OCI-LY1 (cell line): ENCODE measurements around the gene FASN.
A peak's percentile ranks its signal among the peaks of the same experiment; 100 is the strongest.

Source experiments
- H2AFZ ChIP-seq: fragments of 200-600 bp; sonication (generic), shearing (Covaris generic); 2 replicates; pipeline ENCODE4 v1.6.0; 2014; ENCODE audit warnings: antibody characterized with exemption, mild to moderate bottlenecking, low read length
- H3F3A ChIP-seq: fragments of 200-600 bp; sonication (generic), shearing (Covaris generic); 2 replicates; pipeline ENCODE4 v1.6.0; 2014; ENCODE audit warnings: mild to moderate bottlenecking, antibody characterized with exemption, low read length, moderate library complexity; ENCODE audit not compliant: insufficient read depth
- H3K27ac ChIP-seq: fragments of 200-600 bp; sonication (generic); 2 replicates; pipeline ENCODE4 v1.5.1; 2014; ENCODE audit warnings: low read length, mixed run types, mild to moderate bottlenecking, low read depth; ENCODE audit not compliant: poor library complexity, severe bottlenecking
- H3K27me3 ChIP-seq: fragments of 200-600 bp; sonication (generic); 2 replicates; pipeline ENCODE4 v1.6.0; 2014; ENCODE audit warnings: antibody characterized with exemption, mild to moderate bottlenecking, low read length, moderate library complexity; ENCODE audit not compliant: insufficient read depth
- H3K36me3 ChIP-seq: fragments of 200-600 bp; sonication (generic); 2 replicates; pipeline ENCODE4 v1.6.1; 2014; ENCODE audit warnings: mild to moderate bottlenecking, antibody characterized with exemption, low read length, moderate library complexity, mixed read lengths; ENCODE audit not compliant: insufficient read depth
- H3K4me1 ChIP-seq: fragments of 200-600 bp; sonication (generic); 2 replicates; pipeline ENCODE4 v1.5.1; 2014; ENCODE audit warnings: mild to moderate bottlenecking, low read length, moderate library complexity; ENCODE audit not compliant: insufficient read depth, severe bottlenecking
- H3K4me2 ChIP-seq: fragments of 200-600 bp; sonication (generic), shearing (Covaris generic); 2 replicates; pipeline ENCODE4 v1.6.1; 2014; ENCODE audit warnings: low read length
- H3K4me3 ChIP-seq: fragments of 200-600 bp; sonication (generic); 2 replicates; pipeline ENCODE4 v1.5.1; 2014; ENCODE audit warnings: low read length, low read depth, mild to moderate bottlenecking, mixed read lengths; ENCODE audit not compliant: poor library complexity, severe bottlenecking
- H3K79me2 ChIP-seq: fragments of 200-600 bp; shearing (Covaris generic); 2 replicates; pipeline ENCODE4 v1.6.1; 2016; ENCODE audit warnings: mixed run types, low read length, mixed read lengths; ENCODE audit not compliant: insufficient read depth
- H3K9ac ChIP-seq: fragments of 200-600 bp; sonication (generic), shearing (Covaris generic); 2 replicates; pipeline ENCODE4 v1.6.1; 2014; ENCODE audit warnings: mild to moderate bottlenecking, low read length, mixed read lengths
- H3K9me2 ChIP-seq: fragments of 200-600 bp; sonication (generic), shearing (Covaris generic); 2 replicates; pipeline ENCODE4 v1.6.1; 2014; ENCODE audit warnings: low read depth, mild to moderate bottlenecking, low read length, mixed read lengths
- H3K9me3 ChIP-seq: fragments of 200-600 bp; shearing (Covaris generic); 2 replicates; pipeline ENCODE4 v1.6.1; 2014; ENCODE audit warnings: low read length, mixed read lengths
- H4K20me1 ChIP-seq: fragments of 200-600 bp; sonication (generic), shearing (Covaris generic); 2 replicates; pipeline ENCODE4 v1.6.0; 2016; ENCODE audit warnings: mild to moderate bottlenecking, low read length; ENCODE audit not compliant: insufficient read depth
- CTCF ChIP-seq: fragments of 200-600 bp; sonication (generic), shearing (Covaris generic); IDR thresholded peaks from 2 replicates; pipeline ENCODE4 v1.5.1; 2017; ENCODE audit warnings: mild to moderate bottlenecking, antibody characterized with exemption, low read length, moderate library complexity, mixed read lengths
- EZH2 ChIP-seq: fragments of 200-600 bp; sonication (generic), shearing (Covaris generic); IDR thresholded peaks from 2 replicates; pipeline ENCODE4 v1.8.0; 2017; ENCODE audit warnings: borderline replicate concordance, mixed run types, mild to moderate bottlenecking, antibody characterized with exemption, low read length, moderate library complexity, mixed read lengths

The FASN gene

DNA sequence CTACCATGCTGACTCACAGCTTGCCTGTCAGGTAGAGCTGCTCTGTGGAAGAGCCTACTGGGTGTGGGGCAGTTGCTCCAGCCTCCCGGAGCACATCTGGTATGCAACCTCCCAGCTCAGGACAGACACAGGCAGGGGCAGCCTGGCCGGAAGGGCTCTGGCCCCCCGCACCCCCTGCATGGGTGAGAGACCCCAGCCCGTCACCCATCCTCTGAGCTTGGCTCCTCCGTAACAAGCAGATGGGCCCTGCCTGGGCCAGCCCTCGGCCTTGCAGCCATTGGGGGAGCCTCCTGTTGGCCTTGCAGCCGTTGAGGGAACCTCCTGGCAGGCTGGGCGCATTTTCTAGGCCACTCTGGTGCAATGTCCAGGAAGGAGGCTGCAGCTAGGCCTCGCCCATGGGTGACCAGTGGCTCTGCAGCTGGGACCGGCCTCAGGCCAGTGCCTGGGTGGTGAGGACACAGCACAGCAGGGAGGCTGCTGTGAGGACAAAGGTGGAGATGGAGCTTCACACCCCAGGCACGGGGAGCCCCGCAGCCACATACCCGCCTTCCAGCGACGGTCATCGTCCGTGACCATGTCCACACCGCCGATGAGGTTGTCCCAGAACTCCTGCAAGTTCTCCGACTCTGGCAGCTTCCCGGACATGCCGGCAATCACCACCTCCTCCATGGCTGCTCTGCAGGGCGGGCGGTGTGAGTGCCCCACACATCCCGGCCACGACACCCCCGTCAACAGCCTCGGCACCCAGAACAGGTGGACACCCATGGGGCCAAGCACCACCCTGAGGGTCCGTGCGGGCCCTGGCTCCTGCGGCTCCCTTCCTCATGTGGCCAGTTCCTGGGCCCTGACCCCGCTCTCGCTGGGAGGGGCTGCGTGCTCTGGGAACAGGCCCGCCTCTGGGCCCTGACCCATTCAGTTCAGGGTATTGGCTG, 2.0 kb downstream of the FASN start:
- H4K20me1 ChIP-seq, result no peaks in the 10 kb centered on the region
- H3K36me3 ChIP-seq, result peaks cover 52% of the 10 kb centered on the region
- H3K9ac ChIP-seq, result peak overlapping the region; percentile 100; the same call in 1 of the 2 replicates
- no peak for TF ChIP-seq CTCF
- TF ChIP-seq EZH2, result no peak
- H3F3A ChIP-seq, result no peaks in the 10 kb centered on the region
- H3K27me3 ChIP-seq, result no peaks in the 10 kb centered on the region
- peak overlapping the region; percentile 97 for H3K4me3 ChIP-seq
- peak overlapping the region; percentile 73 for H3K4me2 ChIP-seq
- H2AFZ ChIP-seq, result no peak overlapping the region
- H3K79me2 ChIP-seq, result peaks cover 19% of the 10 kb centered on the region
- no peak overlapping the region for H3K27ac ChIP-seq
- no peaks in the 10 kb centered on the region for H3K9me2 ChIP-seq
- no peaks in the 10 kb centered on the region for H3K9me3 ChIP-seq
- H3K4me1 ChIP-seq, result peaks cover 36% of the 10 kb centered on the region

- no peaks in the 10 kb centered on the region for H3K27me3 ChIP-seq
- H3K9me2 ChIP-seq, result no peaks in the 10 kb centered on the region
- no peak for TF ChIP-seq CTCF
- no peak for TF ChIP-seq EZH2
- no peak overlapping the region for H2AFZ ChIP-seq
- peaks cover 27% of the 10 kb centered on the region for H3K4me1 ChIP-seq
- H3K9me3 ChIP-seq, result no peaks in the 10 kb centered on the region
- H3K36me3 ChIP-seq, result peaks cover 61% of the 10 kb centered on the region
- peaks cover 19% of the 10 kb centered on the region for H3K79me2 ChIP-seq
- H3K27ac ChIP-seq, result no peak overlapping the region
- no peak overlapping the region for H3K9ac ChIP-seq
- H3F3A ChIP-seq, result no peaks in the 10 kb centered on the region
- H3K4me3 ChIP-seq, result peak overlapping the region; percentile 97
- no peak overlapping the region for H3K4me2 ChIP-seq
- H4K20me1 ChIP-seq, result no peaks in the 10 kb centered on the region
Measured at GRCh38 chr17:82094931-82095776, 2.9 kb downstream of the FASN start.

GRCh38 chr17:82092995-82093751, 4.9 kb downstream of the FASN start:
- H3K4me1 ChIP-seq, result peaks cover 14% of the 10 kb centered on the region
- H3F3A ChIP-seq, result no peaks in the 10 kb centered on the region
- H3K36me3 ChIP-seq, result peaks cover 81% of the 10 kb centered on the region
- no peaks in the 10 kb centered on the region for H3K27me3 ChIP-seq
- H3K9me2 ChIP-seq, result no peaks in the 10 kb centered on the region
- peaks cover 19% of the 10 kb centered on the region for H3K79me2 ChIP-seq
- H3K27ac ChIP-seq, result no peak overlapping the region
- no peak overlapping the region for H3K9ac ChIP-seq
- TF ChIP-seq CTCF (no peak), EZH2 (no peak)
- no peak overlapping the region for H3K4me3 ChIP-seq
- H3K4me2 ChIP-seq, result no peak overlapping the region
- no peaks in the 10 kb centered on the region for H3K9me3 ChIP-seq
- H4K20me1 ChIP-seq, result no peaks in the 10 kb centered on the region
- H2AFZ ChIP-seq, result no peak overlapping the region
